ENCODE measurements around the gene SMIM14.
A peak's percentile ranks its signal among the peaks of the same experiment; 100 is the strongest.
"Not testable (repeated sequence)": the region's sequence is repeated elsewhere in the genome, so short reads cannot be mapped to it uniquely, and the experiment has no call there.

The SMIM14 gene

GRCh38 chr4:39542611-39543012 lies 96.1 kb downstream of the SMIM14 start:
- intact Hi-C loops (cut with DNase I): no loop called here
- no peak for DNase-seq

GRCh38 chr4:39541987-39542610 lies 96.6 kb downstream of the SMIM14 start:
- DNase-seq: no peak
- intact Hi-C loops (cut with DNase I): no loop called here

- intact Hi-C loops (cut with DNase I): no loop called here
- DNase-seq: no peak
Measured at GRCh38 chr4:39539089-39539611, 99.5 kb downstream of the SMIM14 start.

- intact Hi-C loops (cut with DNase I): no loop called here
- peak in 1 of 10 donors; percentile 40 for DNase-seq
Measured at GRCh38 chr4:39533541-39533940, 105.1 kb downstream of the SMIM14 start.

GRCh38 chr4:39532237-39532636 lies 106.4 kb downstream of the SMIM14 start:
- DNase-seq; intact Hi-C loops (cut with DNase I): not testable (repeated sequence)

GRCh38 chr4:39530682-39531081 lies 108.0 kb downstream of the SMIM14 start:
- intact Hi-C loops (cut with DNase I): no loop called here
- no peak for DNase-seq

- DNase-seq: no peak
- intact Hi-C loops (cut with DNase I): loop anchor here (5.0 kb wide), 2 partner anchors 57 to 528 kb away; partner anchors contain the start of gene N4BP2
Measured at GRCh38 chr4:39529534-39529933, 109.1 kb downstream of the SMIM14 start.

GRCh38 chr4:39528061-39528465 lies 110.6 kb downstream of the SMIM14 start:
- intact Hi-C loops (cut with DNase I): loop anchor here (5.0 kb wide), 2 partner anchors 56 to 529 kb away; partner anchors contain the start of gene N4BP2
- no peak for DNase-seq

GRCh38 chr4:39527296-39528060 lies 111.2 kb downstream of the SMIM14 start, which contains the start of gene UGDH:
TSS of gene UGDH (minus strand) at chr4:39527439. CDS start at chr4:39521512, 5,927 bp downstream.
- intact Hi-C loops (cut with DNase I): loop anchor here (1.0 to 5.0 kb wide), 5 partner anchors 55 to 530 kb away; partner anchors contain the start of genes N4BP2, PDS5A and UBE2K

GRCh38 chr4:39526765-39527295 lies 111.8 kb downstream of the SMIM14 start:
- peak in 5 of 10 donors; percentile 15 to 79 (median 17) for DNase-seq
- intact Hi-C loops (cut with DNase I): loop anchor here (1.0 to 5.0 kb wide), 5 partner anchors 55 to 530 kb away; partner anchors contain the start of genes N4BP2, PDS5A and UBE2K

More at GRCh38 chr4:39527296-39528060, 111.2 kb downstream of the SMIM14 start, which contains the start of gene UGDH:
- peak; percentile 91 to 100 (median 97) for DNase-seq

GRCh38 chr4:39525822-39526690 lies 112.6 kb downstream of the SMIM14 start:
- no peak for DNase-seq
- intact Hi-C loops (cut with DNase I): loop anchor here (2.0 to 5.0 kb wide), 4 partner anchors 54 to 531 kb away; partner anchors contain the start of genes N4BP2, PDS5A and UBE2K

- intact Hi-C loops (cut with DNase I): no loop called here
- DNase-seq: no peak
Measured at GRCh38 chr4:39524161-39524957, 114.3 kb downstream of the SMIM14 start.

- no peak for DNase-seq
- intact Hi-C loops (cut with DNase I): no loop called here
Measured at GRCh38 chr4:39522068-39522467, 116.6 kb downstream of the SMIM14 start.

- no peak for DNase-seq
- intact Hi-C loops (cut with DNase I): no loop called here
Measured at GRCh38 chr4:39521253-39521919, 117.3 kb downstream of the SMIM14 start.

GRCh38 chr4:39518484-39518883 lies 120.2 kb downstream of the SMIM14 start:
- intact Hi-C loops (cut with DNase I): no loop called here
- no peak for DNase-seq

GRCh38 chr4:39516407-39516966 lies 122.2 kb downstream of the SMIM14 start:
- intact Hi-C loops (cut with DNase I): no loop called here

GRCh38 chr4:39515669-39516401 lies 122.8 kb downstream of the SMIM14 start:
- intact Hi-C loops (cut with DNase I): not testable (repeated sequence)

More at GRCh38 chr4:39516407-39516966, 122.2 kb downstream of the SMIM14 start:
- DNase-seq: no peak

More at GRCh38 chr4:39515669-39516401, 122.8 kb downstream of the SMIM14 start:
- DNase-seq: not testable (repeated sequence)
